OCI-LY3 (cell line): ENCODE results near the gene LSP1.
A peak's percentile ranks its signal among the peaks of the same experiment; 100 is the strongest.
"Not testable (repeated sequence)": the region's sequence is repeated elsewhere in the genome, so short reads cannot be mapped to it uniquely, and the experiment has no call there.

ENCODE experiments used
- H2AFZ ChIP-seq: fragments of 200-600, 300-600 bp; shearing (Covaris generic); 2 replicates; pipeline ENCODE4 v1.6.0; 2014; ENCODE audit warnings: antibody characterized with exemption, low read depth, low read length
- H3K27ac ChIP-seq: fragments of 200-600, 300-600 bp; sonication (generic); 2 replicates; pipeline ENCODE4 v1.5.1; 2014; ENCODE audit warnings: mild to moderate bottlenecking, low read length, moderate library complexity, mixed read lengths
- H3K27me3 ChIP-seq: fragments of 200-600, 300-600 bp; sonication (generic); 2 replicates; pipeline ENCODE4 v1.6.1; 2014; ENCODE audit warnings: low read depth, low read length, mixed read lengths
- H3K36me3 ChIP-seq: fragments of 200-600, 300-600 bp; sonication (generic); replicated peaks from 2 replicates; pipeline ENCODE3; 2014; ENCODE audit warnings: low read depth, low read length, mixed read lengths
- H3K4me1 ChIP-seq: fragments of 300-600, 200-600 bp; sonication (generic); 2 replicates; pipeline ENCODE4 v1.6.1; 2014; ENCODE audit warnings: low read length, mixed read lengths
- H3K4me2 ChIP-seq: fragments of 200-600, 300-600 bp; sonication (generic); 2 replicates; pipeline ENCODE4 v1.6.1; 2014; ENCODE audit warnings: low read length, mixed read lengths
- H3K4me3 ChIP-seq: fragments of 300-600, 200-600 bp; sonication (generic); 2 replicates; pipeline ENCODE4 v1.5.1; 2014; ENCODE audit warnings: antibody characterized with exemption, mild to moderate bottlenecking, low read length, moderate library complexity
- H3K79me2 ChIP-seq: fragments of 300-600, 200-600 bp; shearing (Covaris generic); 2 replicates; pipeline ENCODE4 v1.6.1; 2014; ENCODE audit warnings: mild to moderate bottlenecking, low read length, mixed read lengths
- H3K9ac ChIP-seq: fragments of 300-600, 200-600 bp; shearing (Covaris generic); 2 replicates; pipeline ENCODE4 v1.6.0; 2014; ENCODE audit warnings: mild to moderate bottlenecking, low read length, moderate library complexity
- H3K9me3 ChIP-seq: fragments of 200-600, 300-600 bp; shearing (Covaris generic); 2 replicates; pipeline ENCODE4 v1.6.1; 2014; ENCODE audit warnings: low read length, mixed read lengths; ENCODE audit not compliant: insufficient read depth
- H4K20me1 ChIP-seq: fragments of 200-600, 300-600 bp; sonication (generic); 2 replicates; pipeline ENCODE4 v1.6.1; 2016; ENCODE audit warnings: low read length, mixed read lengths; ENCODE audit not compliant: insufficient read depth
- CTCF ChIP-seq: fragments of 200-600, 300-600 bp; sonication (generic); IDR thresholded peaks from 2 replicates; pipeline ENCODE4 v1.5.1; 2014; ENCODE audit warnings: antibody characterized with exemption, low read length, low read depth
- EZH2phosphoT487 ChIP-seq: fragments of 200-600 bp; shearing (Covaris generic); IDR thresholded peaks from 2 replicates; pipeline ENCODE4 v1.6.1; 2018; ENCODE audit warnings: antibody characterized with exemption, mixed run types, low read depth

The LSP1 gene

GRCh38 chr11:1852877-1853276, at the start of gene LSP1:
LSP1 (plus strand) TSS chr11:1853084; CDS start chr11:1853145, 61 bp downstream.
- Histone ChIP-seq H3K27me3 (no peaks in the 10 kb centered on the region), H3K4me1 (peaks cover 62% of the 10 kb centered on the region), H3K36me3 (peaks cover 32% of the 10 kb centered on the region), H3K9ac (peak within 1 kb of the TSS; percentile 95), H3K79me2 (peaks cover 67% of the 10 kb centered on the region), H3K4me2 (peak within 1 kb of the TSS; percentile 79), H3K27ac (peak within 1 kb of the TSS; percentile 97), H3K4me3 (peak within 1 kb of the TSS; percentile 95), H4K20me1 (peaks cover 38% of the 10 kb centered on the region), H2AFZ (no peak within 1 kb of the TSS), H3K9me3 (peaks cover 4% of the 10 kb centered on the region; the same call in 1 of the 2 replicates)
- TF ChIP-seq CTCF: no peak
- TF ChIP-seq EZH2phosphoT487: no peak

GRCh38 chr11:1803246-1803645, 49.6 kb upstream of the LSP1 start:
- H3K9me3 ChIP-seq: no peaks in the 10 kb centered on the region
- no peaks in the 10 kb centered on the region for H3K36me3 ChIP-seq
- H4K20me1 ChIP-seq: no peaks in the 10 kb centered on the region
- H3K9ac ChIP-seq: no peak overlapping the region
- H3K4me2 ChIP-seq: no peak overlapping the region
- no peak overlapping the region for H3K27ac ChIP-seq
- H2AFZ ChIP-seq: no peak overlapping the region
- no peak overlapping the region for H3K4me3 ChIP-seq
- H3K27me3 ChIP-seq: peaks cover 14% of the 10 kb centered on the region
- no peaks in the 10 kb centered on the region for H3K79me2 ChIP-seq
- H3K4me1 ChIP-seq: no peaks in the 10 kb centered on the region
- TF ChIP-seq EZH2phosphoT487 (no peak), CTCF (no peak)

- H3K4me1 ChIP-seq: not testable (repeated sequence)
Observed at GRCh38 chr11:1803835-1804519, 48.9 kb upstream of the LSP1 start.

GRCh38 chr11:1805525-1805924, 47.4 kb upstream of the LSP1 start:
- H3K4me3 ChIP-seq: no peak overlapping the region
- TF ChIP-seq EZH2phosphoT487 (no peak), CTCF (no peak)
- H3K4me1 ChIP-seq: no peaks in the 10 kb centered on the region
- H2AFZ ChIP-seq: no peak overlapping the region
- H3K79me2 ChIP-seq: no peaks in the 10 kb centered on the region
- no peaks in the 10 kb centered on the region for H3K36me3 ChIP-seq
- H4K20me1 ChIP-seq: no peaks in the 10 kb centered on the region
- no peak overlapping the region for H3K4me2 ChIP-seq
- H3K27ac ChIP-seq: no peak overlapping the region
- peaks cover 14% of the 10 kb centered on the region for H3K27me3 ChIP-seq
- no peaks in the 10 kb centered on the region for H3K9me3 ChIP-seq
- no peak overlapping the region for H3K9ac ChIP-seq

More at GRCh38 chr11:1803835-1804519, 48.9 kb upstream of the LSP1 start:
- H3K27me3 ChIP-seq: peaks cover 14% of the 10 kb centered on the region
- not testable (repeated sequence) for H3K27ac ChIP-seq, H3K4me2 ChIP-seq, H3K9ac ChIP-seq, H4K20me1 ChIP-seq, H3K79me2 ChIP-seq, H3K36me3 ChIP-seq, H3K4me3 ChIP-seq, H2AFZ ChIP-seq, H3K9me3 ChIP-seq
